Left ventricle myocardium inferior (tissue), 1 donor: ENCODE results near the gene CRYBG2. TPM values are rescaled to one million over a fixed set of nuclear protein-coding genes. Genes with fewer than 3 reads are reported as not detected.

ENCODE experiments used
- DNase-seq: peaks from one replicate; pipeline ENCODE4 v3.0.0-alpha.2; 2020
- H3K27ac ChIP-seq: fragments of 200-600 bp; replicated peaks from 2 replicates; pipeline ENCODE4 v1.8.0; 2021
- H3K27me3 ChIP-seq: fragments of 200-600 bp; 2 replicates; pipeline ENCODE4 v1.8.0; 2021; ENCODE audit warnings: low read depth
- H3K36me3 ChIP-seq: fragments of 200-600 bp; 2 replicates; pipeline ENCODE4 v1.8.0; 2021
- H3K4me1 ChIP-seq: fragments of 200-600 bp; 2 replicates; pipeline ENCODE4 v1.8.0; 2021
- H3K4me3 ChIP-seq: fragments of 200-600 bp; 2 replicates; pipeline ENCODE4 v1.8.0; 2021; ENCODE audit warnings: mild to moderate bottlenecking, moderate library complexity
- H3K9me3 ChIP-seq: fragments of 200-600 bp; replicated peaks from 2 replicates; pipeline ENCODE4 v1.8.0; 2021
- CTCF ChIP-seq: fragments of 200-600 bp; IDR thresholded peaks from 2 replicates; pipeline ENCODE4 v1.8.0; 2021; ENCODE audit warnings: antibody characterized with exemption, mild to moderate bottlenecking, borderline replicate concordance
- intact Hi-C: fragments of 100-400 bp; cut with micrococcal nuclease; formaldehyde crosslinking; loops from one replicate; pipeline ENCODE4 v1.11.0; 2022
- total RNA-seq: library from RNA; stranded (reverse); fragmentation: NEBNext Ultra II Directional; extraction: Animal tissue kit (Norgen Biotek cat#: 25700); gene quantifications from one replicate; pipeline ENCODE4 v1.2.1, GENCODE V29; 2021
- donor health status: DM: no; HTN: yes; CAD: no; lungs with severe emphysema.

CRYBG2 gene
- total RNA-seq, 1 donor from 2014 or later, result not detected

- Histone ChIP-seq H3K4me1 (peaks cover 87% of the 10 kb centered on the region), H3K9me3 (no peaks in the 10 kb centered on the region), H3K36me3 (peaks cover 10% of the 10 kb centered on the region), H3K4me3 (no peak overlapping the region), H3K27me3 (no peaks in the 10 kb centered on the region), H3K27ac (peak overlapping the region; percentile 98)
- TF ChIP-seq CTCF, result no peak
- intact Hi-C loops, result no loop called here
- no peak for DNase-seq
Observed at GRCh38 chr1:26283871-26284596, 69.9 kb downstream of the CRYBG2 start.

DNA sequence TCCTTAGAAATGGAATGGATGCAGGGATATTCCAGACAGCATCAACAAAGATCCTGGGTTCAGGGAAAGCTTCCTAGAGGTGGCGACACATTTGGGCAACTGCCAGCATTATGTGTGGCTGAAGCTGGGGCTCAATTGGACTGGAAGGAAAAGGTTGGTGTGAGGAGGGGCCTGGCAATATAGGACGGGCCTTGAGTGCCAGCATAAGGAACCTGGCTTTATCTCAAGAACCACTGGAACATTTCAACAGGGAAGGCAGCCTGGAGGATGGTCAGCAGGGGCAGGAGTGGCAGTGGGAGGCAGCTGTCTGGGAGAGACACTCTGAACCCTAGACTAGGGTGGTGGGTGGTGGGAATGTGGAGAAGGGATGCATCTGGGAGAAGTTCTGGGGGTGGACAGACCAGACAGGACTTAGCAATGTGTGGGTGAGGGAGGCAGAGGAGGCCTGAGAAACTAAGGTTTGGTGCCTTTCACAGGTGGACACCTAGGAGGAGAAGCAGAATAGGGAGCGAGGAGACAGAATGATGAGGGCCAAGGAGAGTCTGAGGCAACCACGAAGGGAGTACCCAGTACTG, 70.6 kb downstream of the CRYBG2 start:
- H3K4me3 ChIP-seq, result no peak overlapping the region
- peaks cover 92% of the 10 kb centered on the region for H3K4me1 ChIP-seq
- no peaks in the 10 kb centered on the region for H3K27me3 ChIP-seq
- H3K9me3 ChIP-seq, result no peaks in the 10 kb centered on the region
- peaks cover 10% of the 10 kb centered on the region for H3K36me3 ChIP-seq
- H3K27ac ChIP-seq, result peak overlapping the region; percentile 98
- DNase-seq, result no peak
- no peak for TF ChIP-seq CTCF
- intact Hi-C loops, result no loop called here

GRCh38 chr1:26282401-26282918, 71.5 kb downstream of the CRYBG2 start:
- peaks cover 15% of the 10 kb centered on the region for H3K36me3 ChIP-seq
- H3K4me1 ChIP-seq, result peaks cover 92% of the 10 kb centered on the region
- no peak for TF ChIP-seq CTCF
- intact Hi-C loops, result no loop called here
- no peaks in the 10 kb centered on the region for H3K9me3 ChIP-seq
- peak overlapping the region; percentile 98 for H3K27ac ChIP-seq
- H3K27me3 ChIP-seq, result no peaks in the 10 kb centered on the region
- no peak for DNase-seq
- peak overlapping the region; percentile 92 for H3K4me3 ChIP-seq

GRCh38 chr1:26281971-26282370, 72.0 kb downstream of the CRYBG2 start:
- Histone ChIP-seq H3K36me3 (peaks cover 20% of the 10 kb centered on the region), H3K27ac (peak overlapping the region; percentile 98), H3K4me1 (peaks cover 92% of the 10 kb centered on the region), H3K4me3 (peak overlapping the region; percentile 92), H3K9me3 (no peaks in the 10 kb centered on the region), H3K27me3 (no peaks in the 10 kb centered on the region)
- intact Hi-C loops, result no loop called here
- TF ChIP-seq CTCF, result no peak
- peak; percentile 56 for DNase-seq

- TF ChIP-seq CTCF, result no peak
- Histone ChIP-seq H3K4me3 (peak overlapping the region; percentile 92), H3K27me3 (no peaks in the 10 kb centered on the region), H3K36me3 (peaks cover 26% of the 10 kb centered on the region), H3K4me1 (peaks cover 92% of the 10 kb centered on the region), H3K27ac (peak overlapping the region; percentile 98), H3K9me3 (no peaks in the 10 kb centered on the region)
- intact Hi-C loops, result no loop called here
- DNase-seq, result no peak
Observed at GRCh38 chr1:26281091-26281958, 72.6 kb downstream of the CRYBG2 start.
